ENCODE results near the gene FAM25G. TPM values are rescaled to one million over a fixed set of nuclear protein-coding genes. Genes with fewer than 3 reads are reported as not detected.
A peak's percentile ranks its signal among the peaks of the same experiment; 100 is the strongest.
"Not testable (repeated sequence)": the region's sequence is repeated elsewhere in the genome, so short reads cannot be mapped to it uniquely, and the experiment has no call there.

FAM25G gene
- total RNA-seq, 1 experiment from 2014 or later, result not detected

DNA sequence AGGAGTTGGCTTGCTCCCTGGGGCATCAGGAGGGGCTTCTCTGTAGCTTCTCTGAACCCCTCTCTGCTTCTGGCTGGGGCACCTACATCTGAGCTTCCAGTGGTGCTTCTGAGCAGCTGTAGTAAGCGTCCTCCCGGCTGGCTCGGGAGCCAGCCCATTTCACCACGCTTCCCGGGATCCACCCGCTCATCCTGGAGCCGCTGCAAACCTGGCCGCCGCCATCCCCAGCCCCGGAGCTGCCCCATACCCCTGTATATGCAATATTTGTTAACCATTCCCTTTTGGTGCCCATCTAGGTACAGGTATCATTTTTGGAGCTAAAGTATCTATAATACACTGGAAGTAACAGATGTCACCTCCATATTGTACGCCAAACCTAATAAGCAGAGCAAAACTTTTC lies 6.7 kb downstream of the FAM25G start:
- H3K4me1 ChIP-seq (ENCODE audit: control insufficient read depth, insufficient read depth, low read length); DNase-seq (ENCODE audit: low read depth, low spot score); H3K27me3 ChIP-seq (ENCODE audit: control insufficient read depth, insufficient read depth, low read length); POLR2A ChIA-PET; H3K9me3 ChIP-seq (ENCODE audit: control insufficient read depth, insufficient read depth, low read depth, low read length); H3K4me3 ChIP-seq (ENCODE audit: low read depth in 2 of 2, low read length in 2 of 2); ATAC-seq; H3K27ac ChIP-seq (ENCODE audit: low read length); H3K36me3 ChIP-seq (ENCODE audit: control insufficient read depth, insufficient read depth, low read length); intact Hi-C loops (cut with micrococcal nuclease; ENCODE audit: unreplicated experiment); in situ Hi-C loops (cut with HindIII; ENCODE audit: low pct_unique_long_range_greater_than_20kb, low sequenced_read_pairs); BruUV-seq (replicated peaks): not testable (repeated sequence)
- CTCF ChIA-PET, result interaction anchor here (0.6 kb wide), 1 partner anchor 145 kb away, joined by 3 read pairs; no protein-coding TSS in a partner anchor

DNA sequence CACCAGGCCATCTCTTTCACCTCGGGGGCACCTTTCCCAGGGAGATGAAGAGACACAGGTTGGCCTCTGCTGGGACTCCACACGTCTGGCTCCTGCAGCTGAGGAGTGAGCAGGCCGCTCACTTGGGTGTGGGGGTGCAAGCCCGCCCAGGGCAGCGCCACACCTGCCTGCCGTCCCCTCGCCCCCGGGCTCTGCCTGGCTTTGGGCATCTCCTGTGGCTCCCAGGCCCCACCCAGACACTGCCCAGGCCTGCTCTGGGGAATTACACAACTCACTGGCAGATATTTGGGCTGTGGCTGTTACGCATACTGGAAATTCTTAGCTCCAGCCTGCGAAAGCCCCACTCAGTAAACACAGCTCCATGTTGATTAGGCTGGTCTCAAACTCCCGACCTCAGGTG lies 7.6 kb downstream of the FAM25G start, which contains the start of gene ANXA8:
Gene ANXA8 (minus strand): TSS at position 193 of the 400 bp plus-strand sequence. CDS start 182 bp downstream, at position 11.
- ATAC-seq; DNase-seq (ENCODE audit: low read depth, low spot score); BruUV-seq (replicated peaks); CTCF ChIA-PET; intact Hi-C loops (cut with micrococcal nuclease; ENCODE audit: unreplicated experiment); H3K9me3 ChIP-seq (ENCODE audit: control insufficient read depth, insufficient read depth, low read depth, low read length); H3K27me3 ChIP-seq (ENCODE audit: control insufficient read depth, insufficient read depth, low read length); H3K36me3 ChIP-seq (ENCODE audit: control insufficient read depth, insufficient read depth, low read length); H3K4me1 ChIP-seq (ENCODE audit: control insufficient read depth, insufficient read depth, low read length); POLR2A ChIA-PET; H3K27ac ChIP-seq (ENCODE audit: low read length); in situ Hi-C loops (cut with HindIII; ENCODE audit: low pct_unique_long_range_greater_than_20kb, low sequenced_read_pairs); H3K4me3 ChIP-seq (ENCODE audit: low read depth in 2 of 2, low read length in 2 of 2): not testable (repeated sequence)

DNA sequence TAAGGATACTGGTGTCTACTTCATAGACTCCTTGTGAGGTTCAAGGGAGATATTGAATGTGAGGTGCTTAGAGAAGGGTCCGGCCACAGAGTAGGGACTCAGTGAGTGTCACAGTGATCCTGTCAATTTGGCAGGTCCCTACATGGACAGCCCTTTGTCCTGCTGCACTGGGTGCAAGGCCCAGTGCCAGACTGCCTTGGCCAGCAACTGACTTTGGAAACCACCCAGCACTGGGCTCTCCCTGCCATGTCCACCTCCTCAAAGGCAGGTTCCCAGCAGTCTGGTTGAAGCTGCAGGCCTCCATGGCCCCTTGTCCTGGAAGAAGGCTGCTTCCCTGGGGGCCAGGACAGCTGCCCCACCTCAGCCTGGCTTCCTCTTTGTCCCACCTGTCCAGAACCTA lies 9.1 kb downstream of the FAM25G start:
- H3K36me3 ChIP-seq (ENCODE audit: control insufficient read depth, insufficient read depth, low read length); H3K4me1 ChIP-seq (ENCODE audit: control insufficient read depth, insufficient read depth, low read length); H3K27me3 ChIP-seq (ENCODE audit: control insufficient read depth, insufficient read depth, low read length); POLR2A ChIA-PET; intact Hi-C loops (cut with micrococcal nuclease; ENCODE audit: unreplicated experiment); ATAC-seq; H3K9me3 ChIP-seq (ENCODE audit: control insufficient read depth, insufficient read depth, low read depth, low read length); CTCF ChIA-PET; H3K27ac ChIP-seq (ENCODE audit: low read length); H3K4me3 ChIP-seq (ENCODE audit: low read depth in 2 of 2, low read length in 2 of 2); in situ Hi-C loops (cut with HindIII; ENCODE audit: low pct_unique_long_range_greater_than_20kb, low sequenced_read_pairs); DNase-seq (ENCODE audit: low read depth, low spot score); BruUV-seq (replicated peaks): not testable (repeated sequence)

DNA sequence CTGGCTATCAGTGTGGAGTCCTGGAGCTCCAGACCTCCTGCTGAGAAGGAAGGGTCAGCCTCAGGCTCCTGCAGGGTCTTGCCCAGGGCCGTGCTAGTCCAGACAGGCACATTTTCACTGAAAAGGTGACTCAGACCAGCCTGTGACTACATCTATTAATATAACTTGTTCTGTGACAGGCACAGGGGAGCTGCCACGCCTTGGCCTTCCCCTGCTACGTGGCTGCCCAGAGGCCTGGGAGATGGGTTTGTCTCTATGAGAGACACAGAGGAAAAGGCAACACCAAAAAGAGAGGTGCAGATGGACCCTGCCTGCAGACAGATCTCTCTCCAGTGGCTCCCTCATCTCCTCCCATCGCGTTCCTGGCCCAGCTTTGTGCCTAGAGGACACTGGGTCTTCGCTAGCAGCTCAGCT lies 9.7 kb downstream of the FAM25G start:
- H3K9me3 ChIP-seq (ENCODE audit: control insufficient read depth, insufficient read depth, low read depth, low read length); H3K27me3 ChIP-seq (ENCODE audit: control insufficient read depth, insufficient read depth, low read length); H3K4me3 ChIP-seq (ENCODE audit: low read depth in 2 of 2, low read length in 2 of 2); H3K27ac ChIP-seq (ENCODE audit: low read length); BruUV-seq (replicated peaks); CTCF ChIA-PET; H3K36me3 ChIP-seq (ENCODE audit: control insufficient read depth, insufficient read depth, low read length); POLR2A ChIA-PET; H3K4me1 ChIP-seq (ENCODE audit: control insufficient read depth, insufficient read depth, low read length); intact Hi-C loops (cut with micrococcal nuclease; ENCODE audit: unreplicated experiment); DNase-seq (ENCODE audit: low read depth, low spot score); in situ Hi-C loops (cut with HindIII; ENCODE audit: low pct_unique_long_range_greater_than_20kb, low sequenced_read_pairs): not testable (repeated sequence)
- peak; percentile 61 for ATAC-seq

DNA sequence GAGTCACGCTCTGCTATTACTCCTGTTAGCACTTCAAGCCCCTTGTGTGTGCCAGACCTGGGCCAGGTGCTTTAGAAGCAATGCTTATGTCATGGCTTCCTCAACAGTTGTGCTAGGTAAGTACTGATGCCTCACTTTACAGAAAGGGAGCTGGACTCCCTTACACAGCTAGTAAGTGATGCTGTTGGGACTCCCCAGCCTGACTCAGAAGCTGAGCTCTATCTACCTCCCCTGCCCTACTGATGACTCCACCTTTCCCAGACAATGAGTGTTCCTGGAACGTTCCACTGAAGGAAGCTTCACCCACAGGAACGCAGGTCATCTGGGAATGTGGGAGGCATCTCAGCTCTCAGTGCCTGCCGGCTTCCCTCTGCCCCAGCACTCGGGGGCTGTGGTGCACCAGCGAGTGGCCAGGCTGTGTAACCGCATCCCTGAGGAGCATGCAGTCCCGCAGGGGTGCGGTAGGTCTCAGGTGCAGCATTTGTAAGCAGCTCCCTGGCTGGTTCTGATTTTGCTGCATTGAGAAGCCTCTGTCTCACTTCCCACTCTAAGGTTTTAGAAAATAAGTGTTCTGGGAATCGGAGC lies 10.2 kb downstream of the FAM25G start:
- H3K4me3 ChIP-seq (ENCODE audit: low read depth in 2 of 2, low read length in 2 of 2); CTCF ChIA-PET; in situ Hi-C loops (cut with HindIII; ENCODE audit: low pct_unique_long_range_greater_than_20kb, low sequenced_read_pairs); H3K4me1 ChIP-seq (ENCODE audit: control insufficient read depth, insufficient read depth, low read length); intact Hi-C loops (cut with micrococcal nuclease; ENCODE audit: unreplicated experiment); BruUV-seq (replicated peaks); H3K36me3 ChIP-seq (ENCODE audit: control insufficient read depth, insufficient read depth, low read length); H3K9me3 ChIP-seq (ENCODE audit: control insufficient read depth, insufficient read depth, low read depth, low read length); POLR2A ChIA-PET; H3K27me3 ChIP-seq (ENCODE audit: control insufficient read depth, insufficient read depth, low read length); DNase-seq (ENCODE audit: low read depth, low spot score); H3K27ac ChIP-seq (ENCODE audit: low read length): not testable (repeated sequence)
- peak; percentile 87 for ATAC-seq

DNA sequence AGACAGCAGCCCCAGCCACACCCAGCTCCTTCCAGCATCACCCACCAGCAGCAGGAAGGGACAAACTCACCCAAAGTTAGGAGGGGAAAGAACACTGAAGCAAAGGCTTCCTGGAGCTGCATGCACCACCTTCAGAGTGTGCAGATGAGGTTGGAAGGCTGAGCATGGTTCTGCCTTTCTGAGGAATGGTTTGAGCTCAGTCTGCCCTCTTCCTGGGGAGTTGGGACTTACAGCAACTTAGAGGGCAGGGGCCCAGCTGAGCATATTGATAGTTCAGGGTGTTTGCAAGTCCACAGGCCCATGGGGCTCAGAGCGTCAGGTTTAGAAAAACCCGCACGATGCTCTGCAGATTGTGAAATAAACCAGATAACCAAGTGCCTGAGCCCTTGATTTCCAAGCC lies 11.4 kb downstream of the FAM25G start:
- H3K9me3 ChIP-seq (ENCODE audit: control insufficient read depth, insufficient read depth, low read depth, low read length); BruUV-seq (replicated peaks); DNase-seq (ENCODE audit: low read depth, low spot score); H3K4me1 ChIP-seq (ENCODE audit: control insufficient read depth, insufficient read depth, low read length); H3K27me3 ChIP-seq (ENCODE audit: control insufficient read depth, insufficient read depth, low read length); H3K36me3 ChIP-seq (ENCODE audit: control insufficient read depth, insufficient read depth, low read length); intact Hi-C loops (cut with micrococcal nuclease; ENCODE audit: unreplicated experiment); POLR2A ChIA-PET; in situ Hi-C loops (cut with HindIII; ENCODE audit: low pct_unique_long_range_greater_than_20kb, low sequenced_read_pairs); H3K27ac ChIP-seq (ENCODE audit: low read length); CTCF ChIA-PET; H3K4me3 ChIP-seq (ENCODE audit: low read depth in 2 of 2, low read length in 2 of 2): not testable (repeated sequence)
- ATAC-seq, result peak; percentile 50

DNA sequence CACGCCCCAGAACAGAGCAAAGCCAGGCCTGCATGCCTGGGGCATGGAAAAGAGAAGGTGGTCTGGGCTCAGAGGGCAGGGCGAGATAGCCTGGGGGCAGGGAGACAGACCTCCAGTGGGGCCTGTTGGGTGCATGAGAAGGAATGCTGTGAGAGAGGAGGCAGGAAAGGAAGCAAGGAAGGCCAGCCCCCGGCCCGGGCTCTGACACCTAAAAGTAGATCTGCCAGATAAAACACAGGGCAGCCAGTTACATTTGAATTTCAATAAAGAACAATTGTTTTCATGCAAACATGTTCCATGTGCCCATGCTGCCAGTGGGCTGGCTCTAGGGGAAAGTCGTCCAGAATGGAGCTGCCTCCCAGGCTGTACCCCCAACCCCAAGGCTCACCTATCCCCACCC lies 13.4 kb downstream of the FAM25G start:
- CTCF ChIA-PET; BruUV-seq (replicated peaks); in situ Hi-C loops (cut with HindIII; ENCODE audit: low pct_unique_long_range_greater_than_20kb, low sequenced_read_pairs); H3K27ac ChIP-seq (ENCODE audit: low read length); H3K36me3 ChIP-seq (ENCODE audit: control insufficient read depth, insufficient read depth, low read length); POLR2A ChIA-PET; intact Hi-C loops (cut with micrococcal nuclease; ENCODE audit: unreplicated experiment); H3K27me3 ChIP-seq (ENCODE audit: control insufficient read depth, insufficient read depth, low read length); ATAC-seq; H3K9me3 ChIP-seq (ENCODE audit: control insufficient read depth, insufficient read depth, low read depth, low read length); H3K4me1 ChIP-seq (ENCODE audit: control insufficient read depth, insufficient read depth, low read length); DNase-seq (ENCODE audit: low read depth, low spot score); H3K4me3 ChIP-seq (ENCODE audit: low read depth in 2 of 2, low read length in 2 of 2): not testable (repeated sequence)

DNA sequence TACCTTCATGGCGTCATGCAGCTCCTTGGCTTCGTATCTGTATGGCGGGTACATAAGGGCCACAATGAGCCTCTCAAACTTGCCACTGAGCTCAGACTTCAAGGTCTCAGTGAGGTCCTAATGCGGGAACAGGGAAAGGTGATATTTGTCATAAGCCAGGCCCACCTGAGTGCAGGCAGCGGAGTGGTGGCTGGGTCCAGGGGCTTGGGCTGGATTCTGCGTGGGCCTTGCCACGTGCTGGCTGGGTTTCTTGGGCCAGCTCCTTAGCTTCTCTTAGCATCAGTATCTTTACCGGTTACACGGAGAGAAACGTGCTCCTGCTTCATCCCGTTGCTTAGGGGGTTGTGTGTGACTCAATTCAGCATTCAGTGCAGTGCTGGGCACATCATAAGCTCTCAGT lies 14.4 kb downstream of the FAM25G start:
- H3K4me1 ChIP-seq (ENCODE audit: control insufficient read depth, insufficient read depth, low read length); H3K4me3 ChIP-seq (ENCODE audit: low read depth in 2 of 2, low read length in 2 of 2); DNase-seq (ENCODE audit: low read depth, low spot score); H3K27ac ChIP-seq (ENCODE audit: low read length); H3K9me3 ChIP-seq (ENCODE audit: control insufficient read depth, insufficient read depth, low read depth, low read length); intact Hi-C loops (cut with micrococcal nuclease; ENCODE audit: unreplicated experiment); ATAC-seq; in situ Hi-C loops (cut with HindIII; ENCODE audit: low pct_unique_long_range_greater_than_20kb, low sequenced_read_pairs); CTCF ChIA-PET; H3K36me3 ChIP-seq (ENCODE audit: control insufficient read depth, insufficient read depth, low read length); H3K27me3 ChIP-seq (ENCODE audit: control insufficient read depth, insufficient read depth, low read length); POLR2A ChIA-PET; BruUV-seq (replicated peaks): not testable (repeated sequence)
